CD4-positive, alpha-beta memory T cell (primary cell): Measurements from ENCODE around the gene ZNF689. TPM values are rescaled to one million over a fixed set of nuclear protein-coding genes. Genes with fewer than 3 reads are reported as not detected.

Experiments
- CTCF ChIA-PET: fragments of 350-600 bp; sonication (Branson Sonifier 250); formaldehyde crosslinking; loops from one replicate; lab custom pipeline; 2021; ENCODE audit warnings: inconsistent platforms; ENCODE audit not compliant: partially characterized antibody; lab: Charles Lee
- POLR2A ChIA-PET: fragments of 350-600 bp; sonication (Branson Sonifier 250); formaldehyde crosslinking; loops from one replicate; lab custom pipeline; 2021; ENCODE audit not compliant: partially characterized antibody; lab: Charles Lee
- DNase-seq, 5 donors: peaks; one replicate each; pipeline versions ENCODE4 v3.0.0 to v3.0.0-alpha.2; 2020 to 2022; ENCODE audit warnings: mixed read lengths in 1 of 5
- H3K27ac ChIP-seq: one replicate; pipeline ENCODE4 v1.7.0; 2013; ENCODE audit warnings: low read depth, low read length
- H3K27me3 ChIP-seq: 2 replicates; pipeline ENCODE4 v1.7.0; 2013; ENCODE audit warnings: mild to moderate bottlenecking, low read length, moderate library complexity; ENCODE audit not compliant: insufficient read depth
- H3K36me3 ChIP-seq: 2 replicates; pipeline ENCODE4 v1.7.0; 2013; ENCODE audit warnings: mild to moderate bottlenecking, low read length, moderate library complexity; ENCODE audit not compliant: insufficient read depth
- H3K4me1 ChIP-seq: 2 replicates; pipeline ENCODE4 v1.7.0; 2013; ENCODE audit warnings: mild to moderate bottlenecking, low read length, moderate library complexity; ENCODE audit not compliant: insufficient read depth
- H3K4me3 ChIP-seq, 2 donors: one replicate each; pipeline ENCODE4 v1.7.0; 2013; ENCODE audit warnings: low read length in 2 of 2, mild to moderate bottlenecking in 1 of 2
- H3K9me3 ChIP-seq, 2 donors: one replicate each; pipeline ENCODE4 v1.7.0; 2013; ENCODE audit warnings: low read length in 2 of 2, control low read depth in 1 of 2; ENCODE audit not compliant: control insufficient read depth in 1 of 2
- H3K27ac Mint-ChIP-seq, 7 donors: one replicate each; pipeline ENCODE4 v1.8.0; 2020 to 2021; ENCODE audit warnings: mixed read lengths in 7 of 7, mild to moderate bottlenecking in 6 of 7, inconsistent platforms in 3 of 7, moderate library complexity in 3 of 7
- H3K27me3 Mint-ChIP-seq, 2 donors: one replicate each; pipeline ENCODE4 v1.8.0; 2020 to 2021; ENCODE audit warnings: mixed read lengths in 2 of 2
- H3K36me3 Mint-ChIP-seq, 2 donors: one replicate each; pipeline ENCODE4 v1.8.0; 2020 to 2021; ENCODE audit warnings: mixed read lengths in 2 of 2, inconsistent platforms in 1 of 2, mild to moderate bottlenecking in 1 of 2
- H3K4me1 Mint-ChIP-seq, 4 donors: one replicate each; pipeline ENCODE4 v1.8.0; 2020 to 2021; ENCODE audit warnings: mixed read lengths in 4 of 4, mild to moderate bottlenecking in 1 of 4
- H3K4me3 Mint-ChIP-seq, 8 donors: one replicate each; pipeline ENCODE4 v1.8.0; 2020 to 2021; ENCODE audit warnings: mixed read lengths in 8 of 8, mild to moderate bottlenecking in 7 of 8, moderate library complexity in 6 of 8, inconsistent platforms in 3 of 8
- H3K9me3 Mint-ChIP-seq, 8 donors: one replicate each; pipeline ENCODE4 v1.8.0; 2020 to 2021; ENCODE audit warnings: mixed read lengths in 8 of 8, mild to moderate bottlenecking in 5 of 8, inconsistent platforms in 3 of 8, moderate library complexity in 1 of 8
- intact Hi-C: fragments of 100-400 bp; cut with micrococcal nuclease; formaldehyde crosslinking; loops from one replicate; pipeline ENCODE4 v1.15.1; 2023
- polyA plus RNA-seq, 2 donors: library from polyadenylated mRNA; unstranded; fragments of 300-500 nt; fragmentation: Illumina TruSeq; gene quantifications; one replicate each; pipeline ENCODE4 v1.2.3, GENCODE V29; 2021
- total RNA-seq, 2 experiments: library from RNA; stranded (reverse); gene quantifications; one replicate each; pipeline ENCODE4 v1.2.3, GENCODE V29; 2021

ZNF689 gene
- total and polyA plus RNA-seq, 4 experiments from 2014 or later = 11.9 to 14.5 (median 13.3) TPM

- no peak for DNase-seq
- no peaks in the 10 kb centered on the region for H3K9me3 Mint-ChIP-seq
- H3K27me3 Mint-ChIP-seq = no peaks in the 10 kb centered on the region
- Histone ChIP-seq H3K4me3 (no peak overlapping the region), H3K27ac (no peak overlapping the region), H3K36me3 (no peaks in the 10 kb centered on the region), H3K4me1 (peaks cover 21% of the 10 kb centered on the region), H3K9me3 (no peaks in the 10 kb centered on the region), H3K27me3 (no peaks in the 10 kb centered on the region)
- ChIA-PET CTCF (no interaction called here), POLR2A (interaction anchor here (5.4 kb wide), 1 partner anchor 17 kb away, joined by 67 read pairs; the partner anchor contains the start of gene ZNF688)
- peaks cover 9 to 34% (median 22%) of the 10 kb centered on the region in 4 donors for H3K4me1 Mint-ChIP-seq
- peaks cover 0 to 4% of the 10 kb centered on the region in 2 donors for H3K36me3 Mint-ChIP-seq
- no peak overlapping the region for H3K4me3 Mint-ChIP-seq
- intact Hi-C loops = no loop called here
- peak overlapping the region in 1 of 7 donors; percentile 2 for H3K27ac Mint-ChIP-seq
Observed at GRCh38 chr16:30588651-30589050, 21.5 kb downstream of the ZNF689 start.

GRCh38 chr16:30585400-30586191 lies 24.6 kb downstream of the ZNF689 start, which contains the start of gene ZNF785:
TSS of gene ZNF785 (minus strand) at chr16:30585697. CDS start at chr16:30585611, 86 bp downstream.
- POLR2A ChIA-PET = interaction anchor here (0.5 to 5.4 kb wide), 32 partner anchors 10 to 229 kb away, joined by 3 to 67 read pairs (median 4); partner anchors contain the start of genes DCTPP1, FBRS, ITGAL and PRR14
- CTCF ChIA-PET = interaction anchor here (0.8 to 2.8 kb wide), 12 partner anchors 10 to 176 kb away, joined by 3 to 11 read pairs (median 4); partner anchors contain the start of genes DCTPP1, PRR14, ZNF689 and ZNF764
- Histone ChIP-seq H3K4me3 (peak within 1 kb of the TSS; percentile 73 to 97), H3K27ac (peak within 1 kb of the TSS; percentile 79), H3K9me3 (no peaks in the 10 kb centered on the region), H3K4me1 (peaks cover 21% of the 10 kb centered on the region), H3K27me3 (no peaks in the 10 kb centered on the region), H3K36me3 (peaks cover 3% of the 10 kb centered on the region)
- Mint-ChIP-seq H3K9me3 (no peaks in the 10 kb centered on the region), H3K4me1 (peaks cover 9 to 38% (median 26%) of the 10 kb centered on the region in 4 donors), H3K27ac (peak within 1 kb of the TSS; percentile 76 to 96 (median 93)), H3K4me3 (peak within 1 kb of the TSS; percentile 87 to 96 (median 91)), H3K36me3 (peaks cover 4 to 15% of the 10 kb centered on the region in 2 donors), H3K27me3 (no peaks in the 10 kb centered on the region)
- DNase-seq = peak; percentile 94 to 96 (median 95)
- intact Hi-C loops = loop anchor here (1.0 to 2.0 kb wide), 6 partner anchors 13 to 155 kb away; partner anchors contain the start of genes DCTPP1, PRR14, ZNF689 and ZNF764

- H3K27ac Mint-ChIP-seq = peak overlapping the region; percentile 43 to 87 (median 76)
- H3K27me3 Mint-ChIP-seq = no peaks in the 10 kb centered on the region
- CTCF ChIA-PET = interaction anchor here (0.9 to 2.8 kb wide), 10 partner anchors 13 to 156 kb away, joined by 3 to 11 read pairs (median 5); partner anchors contain the start of genes DCTPP1, PRR14 and ZNF689
- Histone ChIP-seq H3K4me3 (peak overlapping the region; percentile 73 to 97), H3K4me1 (peaks cover 21% of the 10 kb centered on the region), H3K27ac (peak overlapping the region; percentile 79), H3K9me3 (no peaks in the 10 kb centered on the region), H3K27me3 (no peaks in the 10 kb centered on the region), H3K36me3 (peaks cover 3% of the 10 kb centered on the region)
- H3K36me3 Mint-ChIP-seq = peaks cover 4 to 15% of the 10 kb centered on the region in 2 donors
- peak overlapping the region; percentile 64 to 96 (median 88) for H3K4me3 Mint-ChIP-seq
- DNase-seq = no peak
- peaks cover 9 to 38% (median 26%) of the 10 kb centered on the region in 4 donors for H3K4me1 Mint-ChIP-seq
- intact Hi-C loops = loop anchor here (1.0 kb wide), 5 partner anchors 13 to 155 kb away; partner anchors contain the start of genes DCTPP1, PRR14, ZNF689 and ZNF764
- POLR2A ChIA-PET = interaction anchor here (0.6 to 5.4 kb wide), 21 partner anchors 9 to 229 kb away, joined by 3 to 67 read pairs (median 5); partner anchors contain the start of genes DCTPP1, FBRS, ITGAL and PRR14
- no peaks in the 10 kb centered on the region for H3K9me3 Mint-ChIP-seq
Observed at GRCh38 chr16:30585022-30585399, 25.2 kb downstream of the ZNF689 start.

GRCh38 chr16:30582611-30583340 lies 27.4 kb downstream of the ZNF689 start:
- CTCF ChIA-PET = interaction anchor here (1.8 kb wide), 1 partner anchor 47 kb away, joined by 5 read pairs; no protein-coding TSS in a partner anchor
- peaks cover 9 to 38% (median 25%) of the 10 kb centered on the region in 4 donors for H3K4me1 Mint-ChIP-seq

GRCh38 chr16:30581457-30581856 lies 28.7 kb downstream of the ZNF689 start:
- DNase-seq = no peak
- Mint-ChIP-seq H3K9me3 (no peaks in the 10 kb centered on the region), H3K4me3 (no peak overlapping the region), H3K4me1 (peaks cover 9 to 28% (median 20%) of the 10 kb centered on the region in 4 donors), H3K36me3 (peaks cover 8 to 15% of the 10 kb centered on the region in 2 donors), H3K27me3 (no peaks in the 10 kb centered on the region), H3K27ac (peak overlapping the region in 1 of 7 donors; percentile 29)
- Histone ChIP-seq H3K27ac (no peak overlapping the region), H3K4me3 (no peak overlapping the region), H3K27me3 (no peaks in the 10 kb centered on the region), H3K36me3 (peaks cover 6% of the 10 kb centered on the region), H3K9me3 (no peaks in the 10 kb centered on the region), H3K4me1 (peaks cover 15% of the 10 kb centered on the region)
- POLR2A ChIA-PET = interaction anchor here (1.6 to 1.7 kb wide), 2 partner anchors 9 to 10 kb away, joined by 6 read pairs; partner anchors contain the start of gene ZNF688
- CTCF ChIA-PET = interaction anchor here (0.6 kb wide), 1 partner anchor 10 kb away, joined by 3 read pairs; no protein-coding TSS in a partner anchor
- intact Hi-C loops = no loop called here

More at GRCh38 chr16:30582611-30583340, 27.4 kb downstream of the ZNF689 start:
- Histone ChIP-seq H3K27me3 (no peaks in the 10 kb centered on the region), H3K9me3 (no peaks in the 10 kb centered on the region), H3K36me3 (peaks cover 6% of the 10 kb centered on the region), H3K27ac (no peak overlapping the region), H3K4me3 (no peak overlapping the region), H3K4me1 (peaks cover 21% of the 10 kb centered on the region)
- Mint-ChIP-seq H3K27ac (no peak overlapping the region), H3K27me3 (no peaks in the 10 kb centered on the region), H3K36me3 (peaks cover 8 to 15% of the 10 kb centered on the region in 2 donors), H3K4me3 (peak overlapping the region in 2 of 8 donors; percentile 6 to 15), H3K9me3 (no peaks in the 10 kb centered on the region)
- intact Hi-C loops = no loop called here
- POLR2A ChIA-PET = interaction anchor here (1.7 kb wide), 1 partner anchor 11 kb away, joined by 6 read pairs; the partner anchor contains the start of gene ZNF688
- DNase-seq = no peak

- no peaks in the 10 kb centered on the region for H3K27me3 Mint-ChIP-seq
- ChIA-PET POLR2A (interaction anchor here (0.6 to 1.5 kb wide), 3 partner anchors 39 to 387 kb away, joined by 3 to 5 read pairs (median 3); partner anchors contain the start of genes DCTPP1 and ZNF747), CTCF (interaction anchor here (0.7 to 1.2 kb wide), 3 partner anchors 17 to 55 kb away, joined by 3 to 4 read pairs (median 4); no protein-coding TSS in a partner anchor)
- Histone ChIP-seq H3K27ac (no peak overlapping the region), H3K4me3 (no peak overlapping the region), H3K4me1 (peaks cover 23% of the 10 kb centered on the region), H3K36me3 (peaks cover 8% of the 10 kb centered on the region), H3K9me3 (no peaks in the 10 kb centered on the region), H3K27me3 (no peaks in the 10 kb centered on the region)
- intact Hi-C loops = loop anchor here (5.0 kb wide), 1 partner anchor 53 kb away; no protein-coding TSS in a partner anchor
- H3K4me3 Mint-ChIP-seq = peak overlapping the region in 1 of 8 donors; percentile 8
- peaks cover 4 to 5% of the 10 kb centered on the region in 2 donors for H3K36me3 Mint-ChIP-seq
- H3K4me1 Mint-ChIP-seq = peaks cover 9 to 30% (median 18%) of the 10 kb centered on the region in 4 donors
- DNase-seq = no peak
- H3K27ac Mint-ChIP-seq = peak overlapping the region in 3 of 7 donors; percentile 17 to 70 (median 48)
- no peaks in the 10 kb centered on the region for H3K9me3 Mint-ChIP-seq
Observed at GRCh38 chr16:30574678-30575077, 35.5 kb downstream of the ZNF689 start.
